HG02798 (cell line): ENCODE data around the gene NRXN2.

Source experiments
- ATAC-seq: cut with Tn5 transposase; IDR thresholded peaks from one replicate; pipeline ENCODE4 v1.9.1; 2021; ENCODE audit warnings: mild to moderate bottlenecking; ENCODE audit not compliant: unreplicated experiment, poor library complexity

The NRXN2 gene

GRCh38 chr11:64619196-64619595, 103.8 kb downstream of the NRXN2 start:
- no peak for ATAC-seq

- no peak for ATAC-seq
Observed at GRCh38 chr11:64616817-64617216, 106.2 kb downstream of the NRXN2 start.

GRCh38 chr11:64614917-64615316, 108.1 kb downstream of the NRXN2 start:
- ATAC-seq: no peak

- no peak for ATAC-seq
Observed at GRCh38 chr11:64613648-64614047, 109.3 kb downstream of the NRXN2 start.

- no peak for ATAC-seq
Observed at GRCh38 chr11:64611869-64612646, 110.9 kb downstream of the NRXN2 start.

- ATAC-seq: no peak
Observed at GRCh38 chr11:64611176-64611575, 111.8 kb downstream of the NRXN2 start.

GRCh38 chr11:64610596-64610995, 112.4 kb downstream of the NRXN2 start:
- ATAC-seq: no peak

GRCh38 chr11:64609436-64610047, 113.5 kb downstream of the NRXN2 start:
- ATAC-seq: no peak

GRCh38 chr11:64608636-64609035, 114.4 kb downstream of the NRXN2 start:
- no peak for ATAC-seq

GRCh38 chr11:64608046-64608445, 115.0 kb downstream of the NRXN2 start:
- ATAC-seq: no peak

- ATAC-seq: no peak
Observed at GRCh38 chr11:64607381-64607985, 115.5 kb downstream of the NRXN2 start.

- ATAC-seq: no peak
Observed at GRCh38 chr11:64606796-64607380, 116.1 kb downstream of the NRXN2 start.

GRCh38 chr11:64605656-64606585, 117.1 kb downstream of the NRXN2 start:
- ATAC-seq: no peak

GRCh38 chr11:64605244-64605560, 117.8 kb downstream of the NRXN2 start:
- ATAC-seq: no peak

- ATAC-seq: no peak
Observed at GRCh38 chr11:64604458-64605243, 118.3 kb downstream of the NRXN2 start.

- no peak for ATAC-seq
Observed at GRCh38 chr11:64603411-64604110, 119.4 kb downstream of the NRXN2 start.

- no peak for ATAC-seq
Observed at GRCh38 chr11:64602466-64603070, 120.4 kb downstream of the NRXN2 start.

- ATAC-seq: no peak
Observed at GRCh38 chr11:64601605-64602465, 121.2 kb downstream of the NRXN2 start.
